Activated naive CD4-positive, alpha-beta T cell treated with anti-CD3 and anti-CD28 coated beads, Interleukin-2, amount 50 U/mL, for 72 hours (primary cell): ENCODE results near the gene SRRM4. TPM values are rescaled to one million over a fixed set of nuclear protein-coding genes. Genes with fewer than 3 reads are reported as not detected.

ENCODE experiments used
- ATAC-seq, 2 donors: fragments of 150-1000 bp; cut with Tn5 transposase; 2 replicates each; pipeline ENCODE4 v1.10.0; 2021; ENCODE audit warnings: mild to moderate bottlenecking in 2 of 2, moderate library complexity in 2 of 2
- DNase-seq, 2 donors: peaks; one replicate each; pipeline ENCODE4 v3.0.0; 2021 to 2022; ENCODE audit warnings: low spot score in 2 of 2
- H3K27ac Mint-ChIP-seq, 2 donors: one replicate each; pipeline ENCODE4 v1.8.0; 2022; ENCODE audit warnings: mild to moderate bottlenecking in 2 of 2, mixed read lengths in 2 of 2
- H3K36me3 Mint-ChIP-seq, 2 donors: one replicate each; pipeline ENCODE4 v1.8.0; 2022; ENCODE audit warnings: mixed read lengths in 2 of 2
- H3K9me3 Mint-ChIP-seq, 2 donors: one replicate each; pipeline ENCODE4 v1.8.0; 2022; ENCODE audit warnings: mixed read lengths in 2 of 2
- total RNA-seq, 2 donors: library from RNA; stranded (reverse); gene quantifications; one replicate each; pipeline ENCODE4 v1.2.3, GENCODE V29; 2022

SRRM4 gene
- total RNA-seq = not detected

- H3K36me3 Mint-ChIP-seq = peaks cover 0 to 21% of the 10 kb centered on the region in 2 donors
- no peak within 1 kb of the TSS for H3K27ac Mint-ChIP-seq
- DNase-seq (no peak), ATAC-seq (no peak)
- peaks cover 0 to 9% of the 10 kb centered on the region in 2 donors for H3K9me3 Mint-ChIP-seq
Observed at GRCh38 chr12:118981285-118982211, at the start of gene SRRM4. Gene SRRM4, plus strand, starts transcription at chr12:118981541. Its CDS starts 342 bp downstream, at chr12:118981883.

- DNase-seq (no peak), ATAC-seq (no peak)
- no peak overlapping the region for H3K27ac Mint-ChIP-seq
- H3K9me3 Mint-ChIP-seq = peaks cover 0 to 7% of the 10 kb centered on the region in 2 donors
- H3K36me3 Mint-ChIP-seq = no peaks in the 10 kb centered on the region
Observed at GRCh38 chr12:118946256-118946655, 35.1 kb upstream of the SRRM4 start.

GRCh38 chr12:118958520-118958919 lies 22.8 kb upstream of the SRRM4 start:
- H3K36me3 Mint-ChIP-seq = peaks cover 0 to 9% of the 10 kb centered on the region in 2 donors
- peaks cover 21 to 33% of the 10 kb centered on the region in 2 donors for H3K9me3 Mint-ChIP-seq
- DNase-seq (no peak), ATAC-seq (no peak)
- no peak overlapping the region for H3K27ac Mint-ChIP-seq

- Mint-ChIP-seq H3K36me3 (peaks cover 0 to 6% of the 10 kb centered on the region in 2 donors), H3K27ac (no peak overlapping the region)
Observed at GRCh38 chr12:118959348-118959747, 22.0 kb upstream of the SRRM4 start.

GRCh38 chr12:118959985-118960560 lies 21.3 kb upstream of the SRRM4 start:
- Mint-ChIP-seq H3K36me3 (peaks cover 0 to 5% of the 10 kb centered on the region in 2 donors), H3K9me3 (peaks cover 16 to 27% of the 10 kb centered on the region in 2 donors), H3K27ac (no peak overlapping the region)
- ATAC-seq (no peak), DNase-seq (no peak)

More at GRCh38 chr12:118959348-118959747, 22.0 kb upstream of the SRRM4 start:
- no peak for DNase-seq
- no peak for ATAC-seq
- H3K9me3 Mint-ChIP-seq = peaks cover 19 to 32% of the 10 kb centered on the region in 2 donors

GRCh38 chr12:118960865-118961264 lies 20.5 kb upstream of the SRRM4 start:
- Mint-ChIP-seq H3K27ac (no peak overlapping the region), H3K36me3 (peaks cover 0 to 5% of the 10 kb centered on the region in 2 donors), H3K9me3 (peaks cover 16 to 22% of the 10 kb centered on the region in 2 donors)
- no peak for ATAC-seq
- DNase-seq = no peak

- Mint-ChIP-seq H3K9me3 (peaks cover 17 to 30% of the 10 kb centered on the region in 2 donors), H3K36me3 (peaks cover 6 to 11% of the 10 kb centered on the region in 2 donors), H3K27ac (no peak overlapping the region)
- DNase-seq (no peak), ATAC-seq (no peak)
Observed at GRCh38 chr12:118964988-118965387, 16.4 kb upstream of the SRRM4 start.

GRCh38 chr12:118970856-118971255 lies 10.5 kb upstream of the SRRM4 start:
- Mint-ChIP-seq H3K9me3 (peaks cover 13 to 17% of the 10 kb centered on the region in 2 donors), H3K36me3 (peaks cover 6% of the 10 kb centered on the region in 2 donors), H3K27ac (no peak overlapping the region)
- ATAC-seq (no peak), DNase-seq (no peak)

- DNase-seq (no peak), ATAC-seq (no peak)
- Mint-ChIP-seq H3K27ac (no peak overlapping the region), H3K9me3 (peaks cover 6 to 13% of the 10 kb centered on the region in 2 donors), H3K36me3 (peaks cover 0 to 4% of the 10 kb centered on the region in 2 donors)
Observed at GRCh38 chr12:118972982-118973381, 8.4 kb upstream of the SRRM4 start.

GRCh38 chr12:118979763-118980406 lies 1.5 kb upstream of the SRRM4 start:
- no peak for ATAC-seq

GRCh38 chr12:118980407-118981014 lies 830 bp upstream of the SRRM4 start:
- peaks cover 0 to 25% of the 10 kb centered on the region in 2 donors for H3K36me3 Mint-ChIP-seq
- DNase-seq (no peak), ATAC-seq (no peak)
- no peak overlapping the region for H3K27ac Mint-ChIP-seq
- H3K9me3 Mint-ChIP-seq = peaks cover under 1 to 13% of the 10 kb centered on the region in 2 donors

More at GRCh38 chr12:118979763-118980406, 1.5 kb upstream of the SRRM4 start:
- H3K36me3 Mint-ChIP-seq = peaks cover 0 to 25% of the 10 kb centered on the region in 2 donors
- peaks cover 5 to 19% of the 10 kb centered on the region in 2 donors for H3K9me3 Mint-ChIP-seq
- peak in 1 of 2 donors; percentile 42 for DNase-seq
- no peak overlapping the region for H3K27ac Mint-ChIP-seq

GRCh38 chr12:118982302-118982701 lies 961 bp downstream of the SRRM4 start:
- Mint-ChIP-seq H3K9me3 (peaks cover 0 to 9% of the 10 kb centered on the region in 2 donors), H3K27ac (no peak overlapping the region), H3K36me3 (peaks cover 0 to 21% of the 10 kb centered on the region in 2 donors)
- no peak for ATAC-seq
- no peak for DNase-seq

- ATAC-seq = no peak
- H3K27ac Mint-ChIP-seq = no peak overlapping the region
- DNase-seq = no peak
- H3K36me3 Mint-ChIP-seq = peaks cover 0 to 21% of the 10 kb centered on the region in 2 donors
- peaks cover 2 to 9% of the 10 kb centered on the region in 2 donors for H3K9me3 Mint-ChIP-seq
Observed at GRCh38 chr12:118982984-118983761, 1.8 kb downstream of the SRRM4 start.

- no peak for ATAC-seq
Observed at GRCh38 chr12:118984161-118984943, 3.0 kb downstream of the SRRM4 start.

GRCh38 chr12:118986050-118986449 lies 4.7 kb downstream of the SRRM4 start:
- DNase-seq (no peak), ATAC-seq (no peak)
- peaks cover 0 to 18% of the 10 kb centered on the region in 2 donors for H3K36me3 Mint-ChIP-seq

More at GRCh38 chr12:118984161-118984943, 3.0 kb downstream of the SRRM4 start:
- Mint-ChIP-seq H3K27ac (no peak overlapping the region), H3K9me3 (peaks cover 5 to 8% of the 10 kb centered on the region in 2 donors), H3K36me3 (peaks cover 0 to 18% of the 10 kb centered on the region in 2 donors)
- DNase-seq = no peak

More at GRCh38 chr12:118986050-118986449, 4.7 kb downstream of the SRRM4 start:
- Mint-ChIP-seq H3K9me3 (peaks cover 5 to 8% of the 10 kb centered on the region in 2 donors), H3K27ac (no peak overlapping the region)
